Left forelimb (tissue), 1 donor: ENCODE data around the gene MVB12A.

Source experiments
- DNase-seq: peaks from one replicate; pipeline ENCODE4 v3.0.0-alpha.2; 2018; ENCODE audit warnings: low spot score

MVB12A gene

GRCh38 chr19:17441241-17442021, 21.6 kb downstream of the MVB12A start:
- no peak for DNase-seq

- no peak for DNase-seq
Observed at GRCh38 chr19:17445526-17446165, 25.8 kb downstream of the MVB12A start.

- no peak for DNase-seq
Observed at GRCh38 chr19:17447704-17448130, 27.9 kb downstream of the MVB12A start.

- DNase-seq = peak; percentile 76
Observed at GRCh38 chr19:17448131-17448967, 28.5 kb downstream of the MVB12A start, which contains the start of gene TMEM221. Gene TMEM221, minus strand, starts transcription at chr19:17448668. Its CDS starts 206 bp downstream, at chr19:17448462.

GRCh38 chr19:17450264-17451075, 30.6 kb downstream of the MVB12A start:
- DNase-seq = no peak

GRCh38 chr19:17451820-17452219, 32.0 kb downstream of the MVB12A start:
- no peak for DNase-seq

- no peak for DNase-seq
Observed at GRCh38 chr19:17454576-17455071, 34.8 kb downstream of the MVB12A start.

- no peak for DNase-seq
Observed at GRCh38 chr19:17455308-17456123, 35.7 kb downstream of the MVB12A start.

GRCh38 chr19:17456127-17456526, 36.3 kb downstream of the MVB12A start:
- no peak for DNase-seq

- no peak for DNase-seq
Observed at GRCh38 chr19:17457616-17458015, 37.8 kb downstream of the MVB12A start.

GRCh38 chr19:17458970-17459369, 39.1 kb downstream of the MVB12A start:
- DNase-seq = no peak

GRCh38 chr19:17460372-17461230, 40.8 kb downstream of the MVB12A start, which contains the start of gene NXNL1:
Gene NXNL1, minus strand, starts transcription at chr19:17460926. Its CDS starts 57 bp downstream, at chr19:17460869.
- DNase-seq = no peak

GRCh38 chr19:17466487-17466850, 46.6 kb downstream of the MVB12A start:
- DNase-seq = no peak

- no peak for DNase-seq
Observed at GRCh38 chr19:17467471-17468301, 47.8 kb downstream of the MVB12A start.

- no peak for DNase-seq
Observed at GRCh38 chr19:17468302-17469091, 48.6 kb downstream of the MVB12A start.

GRCh38 chr19:17469092-17469480, 49.2 kb downstream of the MVB12A start:
- no peak for DNase-seq

GRCh38 chr19:17469481-17470067, 49.7 kb downstream of the MVB12A start:
- peak; percentile 92 for DNase-seq
